Measurements from ENCODE around the gene ARL1.
"Not testable (repeated sequence)": the region's sequence is repeated elsewhere in the genome, so short reads cannot be mapped to it uniquely, and the experiment has no call there.

GRCh38 chr12:101410169-101410568 is 2.6 kb upstream of the ARL1 start:
- TF ChIP-seq POLR2A (IDR thresholded peaks at IDR 0.05) = not testable (repeated sequence)
- TF ChIP-seq, protein P1, sequence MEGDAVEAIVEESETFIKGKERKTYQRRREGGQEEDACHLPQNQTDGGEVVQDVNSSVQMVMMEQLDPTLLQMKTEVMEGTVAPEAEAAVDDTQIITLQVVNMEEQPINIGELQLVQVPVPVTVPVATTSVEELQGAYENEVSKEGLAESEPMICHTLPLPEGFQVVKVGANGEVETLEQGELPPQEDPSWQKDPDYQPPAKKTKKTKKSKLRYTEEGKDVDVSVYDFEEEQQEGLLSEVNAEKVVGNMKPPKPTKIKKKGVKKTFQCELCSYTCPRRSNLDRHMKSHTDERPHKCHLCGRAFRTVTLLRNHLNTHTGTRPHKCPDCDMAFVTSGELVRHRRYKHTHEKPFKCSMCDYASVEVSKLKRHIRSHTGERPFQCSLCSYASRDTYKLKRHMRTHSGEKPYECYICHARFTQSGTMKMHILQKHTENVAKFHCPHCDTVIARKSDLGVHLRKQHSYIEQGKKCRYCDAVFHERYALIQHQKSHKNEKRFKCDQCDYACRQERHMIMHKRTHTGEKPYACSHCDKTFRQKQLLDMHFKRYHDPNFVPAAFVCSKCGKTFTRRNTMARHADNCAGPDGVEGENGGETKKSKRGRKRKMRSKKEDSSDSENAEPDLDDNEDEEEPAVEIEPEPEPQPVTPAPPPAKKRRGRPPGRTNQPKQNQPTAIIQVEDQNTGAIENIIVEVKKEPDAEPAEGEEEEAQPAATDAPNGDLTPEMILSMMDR (IDR thresholded peaks at IDR 0.05) = not testable (repeated sequence)

Data from tibial nerve (tissue), 3 donors.